Endothelial cell of umbilical vein (primary cell): Measurements from ENCODE around the gene RBPJ. TPM values are rescaled to one million over a fixed set of nuclear protein-coding genes. Genes with fewer than 3 reads are reported as not detected.

Experiments
- BruUV-seq: library from RNA; stranded (reverse); fragments of 400-500 nt; replicated peaks from 2 replicates; lab custom pipeline; 2021; lab: Mats Ljungman, UMichigan
- CTCF ChIA-PET: fragments of 300-600, 350-600 bp; sonication (Branson Sonifier 250); formaldehyde crosslinking; loops from one replicate; lab custom pipeline; 2021; ENCODE audit warnings: antibody characterized with exemption, inconsistent platforms; lab: Charles Lee
- POLR2A ChIA-PET: fragments of 300-600, 350-600 bp; sonication (Branson Sonifier 250); formaldehyde crosslinking; loops from one replicate; lab custom pipeline; 2021; ENCODE audit warnings: antibody characterized with exemption, inconsistent platforms; lab: Charles Lee
- DNase-seq: peaks from one replicate; pipeline ENCODE4 v3.0.0-alpha.2; 2011; ENCODE audit warnings: low read depth, low spot score
- FAIRE-seq: peaks from 2 replicates; lab custom pipeline; 2011; peaks lifted over from hg19 to GRCh38; lab: Jason Lieb, UNC
- H2AFZ ChIP-seq: 2 replicates; pipeline ENCODE4 v1.6.0; 2012; ENCODE audit warnings: low read depth, low read length, control low read depth, inconsistent platforms
- H3K27ac ChIP-seq: 2 replicates; pipeline ENCODE4 v1.5.1; 2011; ENCODE audit warnings: low read depth, mild to moderate bottlenecking, control low read depth, low read length, moderate library complexity; ENCODE audit not compliant: insufficient read depth
- H3K27me3 ChIP-seq, 2 experiments: 2 replicates each; pipeline versions ENCODE4 v1.6.0 to v1.6.1; 2011; ENCODE audit warnings: low read length in 2 of 2, mixed read lengths in 1 of 2; ENCODE audit not compliant: control insufficient read depth in 2 of 2, insufficient read depth in 2 of 2
- H3K36me3 ChIP-seq, 2 experiments: 2 replicates in 1 of 2; 3 replicates in 1 of 2; pipeline ENCODE4 v1.5.1; 2011; ENCODE audit warnings: low read length in 2 of 2, mild to moderate bottlenecking in 1 of 2, moderate library complexity in 1 of 2; ENCODE audit not compliant: control insufficient read depth in 2 of 2, insufficient read depth in 2 of 2; ENCODE audit errors: extremely low read depth in 1 of 2
- H3K4me1 ChIP-seq: 3 replicates; pipeline ENCODE4 v1.5.1; 2011; ENCODE audit warnings: mild to moderate bottlenecking, low read length; ENCODE audit not compliant: control insufficient read depth, insufficient read depth; ENCODE audit errors: extremely low read depth
- H3K4me2 ChIP-seq: 2 replicates; pipeline ENCODE4 v1.6.1; 2011; ENCODE audit warnings: low read length, control low read depth, mixed read lengths; ENCODE audit not compliant: insufficient read depth
- H3K4me3 ChIP-seq, 3 experiments: fragments of 200-600 bp in 1 of 3; sonication (generic), shearing (Covaris generic) in 1 of 3; replicated peaks in 1 of 3; 2 replicates each; pipeline ENCODE4 v1.5.1; 2011 to 2016; ENCODE audit warnings: control low read depth in 3 of 3, low read length in 3 of 3, mild to moderate bottlenecking in 2 of 3, inconsistent platforms in 1 of 3, low read depth in 1 of 3, moderate library complexity in 1 of 3; ENCODE audit not compliant: insufficient read depth in 1 of 3
- H3K79me2 ChIP-seq: 2 replicates; pipeline ENCODE4 v1.6.0; 2012; ENCODE audit warnings: low read length, inconsistent platforms; ENCODE audit not compliant: control insufficient read depth, insufficient read depth
- H3K9ac ChIP-seq: replicated peaks from 2 replicates; pipeline ENCODE3; 2011; ENCODE audit warnings: low read length, control low read depth; ENCODE audit not compliant: insufficient read depth; ENCODE audit errors: extremely low read depth
- H3K9me1 ChIP-seq: replicated peaks from 3 replicates; pipeline ENCODE4 v1.6.0; 2011; ENCODE audit warnings: mild to moderate bottlenecking, low read length; ENCODE audit not compliant: control insufficient read depth, insufficient read depth; ENCODE audit errors: extremely low read depth
- H3K9me3 ChIP-seq: replicated peaks from 2 replicates; pipeline ENCODE4 v1.5.1; 2012; ENCODE audit warnings: low read length, inconsistent platforms; ENCODE audit not compliant: control insufficient read depth, insufficient read depth
- H4K20me1 ChIP-seq: replicated peaks from 2 replicates; pipeline ENCODE3; 2011; ENCODE audit warnings: mild to moderate bottlenecking, low read length; ENCODE audit not compliant: control insufficient read depth, insufficient read depth; ENCODE audit errors: extremely low read depth
- EZH2 ChIP-seq: IDR thresholded peaks from 2 replicates; pipeline ENCODE4 v1.6.1; 2012; ENCODE audit warnings: borderline replicate concordance, low read depth, mild to moderate bottlenecking, moderate library complexity, low read length, inconsistent platforms; ENCODE audit not compliant: severe bottlenecking
- FOS ChIP-seq: IDR thresholded peaks from 2 replicates; pipeline ENCODE4 v1.6.1; 2011; ENCODE audit warnings: mild to moderate bottlenecking, low read length, moderate library complexity, borderline replicate concordance; ENCODE audit not compliant: insufficient read depth
- GATA2 ChIP-seq: IDR thresholded peaks from 2 replicates; pipeline ENCODE4 v1.7.0; 2011; ENCODE audit warnings: low read depth, mild to moderate bottlenecking, moderate library complexity, mixed read lengths, low read length; ENCODE audit not compliant: insufficient read length, insufficient read depth
- JUN ChIP-seq: IDR thresholded peaks from 2 replicates; pipeline ENCODE4 v1.6.1; 2011; ENCODE audit warnings: borderline replicate concordance, low read depth; ENCODE audit not compliant: insufficient read length, insufficient read depth
- POLR2A ChIP-seq: IDR thresholded peaks from 2 replicates; pipeline ENCODE4 v1.6.1; 2012; ENCODE audit warnings: low read depth, mild to moderate bottlenecking, control low read depth, low read length
- POLR2AphosphoS5 ChIP-seq: IDR thresholded peaks from 2 replicates; pipeline ENCODE4 v1.6.1; 2012; ENCODE audit warnings: low read depth, mild to moderate bottlenecking, control low read depth, low read length, moderate library complexity; ENCODE audit not compliant: insufficient read depth
- dilution Hi-C: fragments of 300-500 bp; cut with MboI; formaldehyde crosslinking; loops from one replicate; pipeline ENCODE4 v1.15.0; 2019; ENCODE audit warnings: low sequenced_read_pairs; ENCODE audit not compliant: extremely low pct_ligation_motif_present
- intact Hi-C: fragments of 100-400 bp; cut with micrococcal nuclease; formaldehyde crosslinking; loops from one replicate; pipeline ENCODE4 v1.10.0; 2022
- polyA plus RNA-seq, 4 experiments: library from polyadenylated mRNA; depleted of rRNA in 3 of 4; stranded (reverse) in 3 of 4; unstranded in 1 of 4; fragments of >200 nt; gene quantifications; 2 replicates each; pipeline versions ENCODE4 v1.2.1 to v1.2.3, GENCODE V29; 2011 to 2012; ENCODE audit warnings: missing spikeins in 1 of 4
- total RNA-seq: library from RNA; stranded (reverse); gene quantifications from 2 replicates; pipeline ENCODE4 v1.2.3, GENCODE V29; 2021
- TF ChIP-seq, protein P1 (sequence below): IDR thresholded peaks from 2 replicates; pipeline ENCODE4 v1.6.1; 2011; ENCODE audit not compliant: insufficient read depth, insufficient read length
- TF ChIP-seq, protein P2 (sequence below), 2 donors: IDR thresholded peaks; 1 replicate in 1 of 2; 2 replicates in 1 of 2; pipeline ENCODE4 v1.5.1; 2011; ENCODE audit warnings: low read length in 2 of 2, mild to moderate bottlenecking in 2 of 2, moderate library complexity in 2 of 2, control low read depth in 1 of 2, inconsistent platforms in 1 of 2, low read depth in 1 of 2; ENCODE audit not compliant: insufficient read depth in 1 of 2; ENCODE audit errors: extremely low read depth in 1 of 2

The RBPJ gene
- total and polyA plus RNA-seq, 2 donors (not counting 3 experiments of a cell fraction or from before 2014, with no cell fraction given), result 17.0 to 42.9 TPM

DNA sequence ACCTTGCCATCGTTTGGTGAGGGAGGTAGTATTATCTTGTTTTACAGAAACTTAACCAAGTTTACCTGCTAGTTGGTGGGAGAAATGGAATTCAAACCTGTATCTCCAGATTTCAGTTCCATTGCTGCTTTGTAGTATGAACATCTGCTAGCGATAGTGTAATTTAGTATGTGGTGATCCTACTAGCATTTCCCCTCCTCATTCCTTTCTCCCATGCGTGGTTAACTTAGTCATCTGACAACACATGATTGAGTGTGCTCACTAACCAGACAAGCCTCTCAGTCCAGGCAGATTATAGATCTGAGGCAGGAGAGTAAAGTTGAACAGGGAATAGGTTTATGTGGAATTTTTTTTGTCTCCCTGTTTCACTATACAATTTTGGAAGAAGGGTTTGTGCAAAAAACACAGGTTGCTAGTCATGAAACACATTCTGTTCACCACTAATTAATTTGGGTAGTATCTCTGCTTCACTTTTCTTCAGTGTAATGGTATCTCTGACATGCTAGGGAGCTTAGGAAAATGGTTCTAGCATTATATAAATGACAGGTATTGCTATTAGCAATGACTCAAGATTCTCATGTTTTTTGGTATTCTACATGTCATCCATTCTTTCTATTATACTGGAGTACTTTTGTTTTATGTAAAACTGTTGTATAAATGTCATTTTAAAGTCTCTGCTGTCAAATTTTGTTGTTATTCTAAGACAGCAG is 21.7 kb downstream of the RBPJ start:
- Histone ChIP-seq H3K27ac (no peak overlapping the region), H3K9me3 (no peaks in the 10 kb centered on the region), H3K36me3 (no peaks in the 10 kb centered on the region), H3K9ac (no peak overlapping the region), H3K9me1 (peaks cover 2% of the 10 kb centered on the region), H3K4me3 (no peak overlapping the region), H3K4me1 (peaks cover 8% of the 10 kb centered on the region), H3K27me3 (no peaks in the 10 kb centered on the region), H3K79me2 (peaks cover 66% of the 10 kb centered on the region), H2AFZ (no peak overlapping the region), H3K4me2 (no peak overlapping the region), H4K20me1 (peaks cover 11% of the 10 kb centered on the region)
- ChIA-PET CTCF (interaction anchor here (12.2 kb wide), 1 partner anchor 13 kb away, joined by 81 read pairs; no protein-coding TSS in a partner anchor), POLR2A (no interaction called here)
- no TSS peak for BruUV-seq
- intact Hi-C loops, result no loop called here
- peak; percentile 78 for FAIRE-seq
- no peak for TF ChIP-seq POLR2A
- no peak for TF ChIP-seq POLR2AphosphoS5
- no peak for TF ChIP-seq JUN
- TF ChIP-seq FOS, result peak; percentile 17
- TF ChIP-seq, protein P1, sequence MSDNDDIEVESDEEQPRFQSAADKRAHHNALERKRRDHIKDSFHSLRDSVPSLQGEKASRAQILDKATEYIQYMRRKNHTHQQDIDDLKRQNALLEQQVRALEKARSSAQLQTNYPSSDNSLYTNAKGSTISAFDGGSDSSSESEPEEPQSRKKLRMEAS, result no peak
- DNase-seq, result peak; percentile 35
- dilution Hi-C loops, result no loop called here

DNA sequence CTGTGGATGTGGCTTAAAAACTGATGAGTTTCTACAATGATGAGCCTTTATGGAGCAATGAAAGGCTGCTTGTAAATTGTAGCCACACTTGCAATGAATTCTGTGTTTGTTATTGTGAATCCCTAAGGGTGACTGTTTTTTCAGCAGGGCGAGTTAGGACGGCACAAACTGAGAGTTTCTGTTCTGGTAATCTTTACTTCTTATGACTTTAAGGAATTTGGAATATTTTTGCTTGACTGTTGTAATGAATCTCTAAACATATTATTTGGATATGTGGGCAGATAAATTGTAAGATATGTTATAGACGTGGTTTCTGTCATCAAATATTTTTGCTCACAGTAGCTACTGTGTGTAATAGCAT is 22.2 kb downstream of the RBPJ start:
- H3K9me3 ChIP-seq, result no peaks in the 10 kb centered on the region
- ChIA-PET POLR2A (no interaction called here), CTCF (interaction anchor here (1.2 to 12.2 kb wide), 2 partner anchors 9 to 13 kb away, joined by 4 to 81 read pairs; no protein-coding TSS in a partner anchor)
- peaks cover 8% of the 10 kb centered on the region for H3K4me1 ChIP-seq
- H3K36me3 ChIP-seq, result no peaks in the 10 kb centered on the region
- H3K4me3 ChIP-seq, result no peak overlapping the region
- FAIRE-seq (peak; percentile 42), DNase-seq (no peak)
- no peak overlapping the region for H3K9ac ChIP-seq
- peaks cover 63% of the 10 kb centered on the region for H3K79me2 ChIP-seq
- dilution Hi-C loops (no loop called here), intact Hi-C loops (no loop called here)
- BruUV-seq, result no TSS peak
- no peak overlapping the region for H3K27ac ChIP-seq
- H3K27me3 ChIP-seq, result no peaks in the 10 kb centered on the region
- TF ChIP-seq POLR2AphosphoS5 (no peak), GATA2 (no peak), POLR2A (no peak), EZH2 (no peak)
- TF ChIP-seq, protein P2, sequence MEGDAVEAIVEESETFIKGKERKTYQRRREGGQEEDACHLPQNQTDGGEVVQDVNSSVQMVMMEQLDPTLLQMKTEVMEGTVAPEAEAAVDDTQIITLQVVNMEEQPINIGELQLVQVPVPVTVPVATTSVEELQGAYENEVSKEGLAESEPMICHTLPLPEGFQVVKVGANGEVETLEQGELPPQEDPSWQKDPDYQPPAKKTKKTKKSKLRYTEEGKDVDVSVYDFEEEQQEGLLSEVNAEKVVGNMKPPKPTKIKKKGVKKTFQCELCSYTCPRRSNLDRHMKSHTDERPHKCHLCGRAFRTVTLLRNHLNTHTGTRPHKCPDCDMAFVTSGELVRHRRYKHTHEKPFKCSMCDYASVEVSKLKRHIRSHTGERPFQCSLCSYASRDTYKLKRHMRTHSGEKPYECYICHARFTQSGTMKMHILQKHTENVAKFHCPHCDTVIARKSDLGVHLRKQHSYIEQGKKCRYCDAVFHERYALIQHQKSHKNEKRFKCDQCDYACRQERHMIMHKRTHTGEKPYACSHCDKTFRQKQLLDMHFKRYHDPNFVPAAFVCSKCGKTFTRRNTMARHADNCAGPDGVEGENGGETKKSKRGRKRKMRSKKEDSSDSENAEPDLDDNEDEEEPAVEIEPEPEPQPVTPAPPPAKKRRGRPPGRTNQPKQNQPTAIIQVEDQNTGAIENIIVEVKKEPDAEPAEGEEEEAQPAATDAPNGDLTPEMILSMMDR (IDR thresholded peaks at IDR 0.05; ENCODE audit: extremely low read depth in 1 of 2, insufficient read depth in 1 of 2, low read depth in 1 of 2, low read length in 2 of 2), result no peak
- H4K20me1 ChIP-seq, result peaks cover 11% of the 10 kb centered on the region
- peaks cover 2% of the 10 kb centered on the region for H3K9me1 ChIP-seq
- no peak overlapping the region for H3K4me2 ChIP-seq
- H2AFZ ChIP-seq, result no peak overlapping the region
